Activated T-helper 9 cell treated with anti-CD3 and anti-CD28 coated beads, Interleukin-2, amount 50 U/mL, for 16 hours (primary cell): ENCODE measurements around the gene CUL4A.
"Not testable (repeated sequence)": the region's sequence is repeated elsewhere in the genome, so short reads cannot be mapped to it uniquely, and the experiment has no call there.

Source experiments
- DNase-seq: peaks from one replicate; pipeline ENCODE4 v3.0.0-alpha.2; 2020; ENCODE audit warnings: low read depth

CUL4A gene

DNA sequence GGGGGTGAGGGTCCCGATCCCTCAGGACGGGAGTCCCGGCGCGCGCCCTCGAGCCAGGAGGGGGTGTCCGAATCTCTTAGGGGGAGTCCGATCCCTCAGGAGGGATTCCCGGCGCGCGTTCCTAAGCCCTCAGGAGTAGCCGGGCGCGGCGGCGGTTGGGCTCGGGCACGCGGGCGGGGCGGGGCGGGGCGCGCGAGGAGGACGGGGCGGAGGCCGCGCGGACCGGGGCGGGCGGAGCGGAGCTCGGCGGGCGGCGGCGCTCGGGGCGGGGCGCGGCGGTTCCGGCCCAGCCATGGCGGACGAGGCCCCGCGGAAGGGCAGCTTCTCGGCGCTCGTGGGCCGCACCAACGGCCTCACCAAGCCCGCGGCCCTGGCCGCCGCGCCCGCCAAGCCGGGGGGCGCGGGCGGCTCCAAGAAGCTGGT lies at the start of gene CUL4A:
TSS of gene CUL4A (plus strand) at position 278 of the 423 bp plus-strand sequence. CDS start at position 293, 15 bp downstream.
- peak; percentile 62 for DNase-seq

DNA sequence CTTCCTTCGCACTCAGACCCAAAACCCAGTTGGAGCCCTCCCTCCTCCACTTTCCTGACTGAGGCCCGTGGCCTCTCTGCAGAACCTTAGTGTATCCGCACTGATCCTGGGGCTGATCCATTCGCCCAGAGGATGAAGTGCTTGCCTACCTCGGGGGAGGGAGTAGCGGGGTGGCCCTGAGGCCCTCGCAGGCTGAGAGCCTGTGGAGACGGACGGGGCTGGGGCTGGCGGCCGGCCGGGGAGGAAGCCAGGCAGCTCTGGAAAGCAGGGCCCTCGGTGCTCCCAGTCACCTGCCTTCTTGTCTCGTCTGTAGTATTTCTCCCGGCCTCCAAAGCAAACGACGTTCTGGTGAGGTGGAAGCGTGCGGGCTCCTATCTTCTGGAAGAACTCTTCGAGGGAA lies 49.7 kb upstream of the CUL4A start:
- DNase-seq = no peak

DNA sequence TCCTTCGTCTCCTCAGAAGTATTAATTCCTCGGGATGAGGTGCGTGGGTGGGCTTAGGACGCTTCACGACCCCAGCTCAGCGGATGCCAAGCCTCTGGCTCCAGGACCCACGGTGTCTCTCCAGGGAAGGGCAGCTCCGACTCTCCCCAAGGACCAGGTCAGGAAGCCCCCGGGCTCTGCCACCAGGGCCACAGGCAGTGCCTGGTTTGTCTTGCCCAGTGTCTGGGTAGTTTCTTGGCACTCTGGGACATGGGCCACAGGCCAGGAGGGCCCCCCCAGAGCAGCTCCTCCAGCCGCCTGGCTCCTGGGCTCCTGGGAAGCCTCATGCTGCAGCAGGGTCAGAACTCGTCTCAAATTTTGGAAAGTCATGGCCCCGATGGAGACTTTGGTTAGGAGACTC lies 48.4 kb upstream of the CUL4A start:
- no peak for DNase-seq

- no peak for DNase-seq
These were observed 48.0 kb upstream of the CUL4A start for GRCh38 chr13:113161433-113161832.

DNA sequence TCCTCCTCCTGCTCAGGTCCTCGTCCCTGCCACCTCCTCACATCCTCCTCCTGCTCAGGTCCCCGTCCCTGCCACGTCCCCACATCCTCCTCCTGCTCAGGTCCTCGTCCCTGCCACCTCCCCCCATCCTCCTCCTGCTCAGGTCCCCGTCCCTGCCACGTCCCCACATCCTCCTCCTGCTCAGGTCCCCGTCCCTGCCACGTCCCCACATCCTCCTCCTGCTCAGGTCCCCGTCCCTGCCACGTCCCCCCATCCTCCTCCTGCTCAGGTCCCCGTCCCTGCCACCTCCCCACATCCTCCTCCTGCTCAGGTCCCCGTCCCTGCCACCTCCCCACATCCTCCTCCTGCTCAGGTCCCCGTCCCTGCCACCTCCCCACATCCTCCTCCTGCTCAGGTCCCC lies 47.4 kb upstream of the CUL4A start:
- DNase-seq = not testable (repeated sequence)

GRCh38 chr13:113162783-113163685 lies 46.4 kb upstream of the CUL4A start:
- DNase-seq = no peak

DNA sequence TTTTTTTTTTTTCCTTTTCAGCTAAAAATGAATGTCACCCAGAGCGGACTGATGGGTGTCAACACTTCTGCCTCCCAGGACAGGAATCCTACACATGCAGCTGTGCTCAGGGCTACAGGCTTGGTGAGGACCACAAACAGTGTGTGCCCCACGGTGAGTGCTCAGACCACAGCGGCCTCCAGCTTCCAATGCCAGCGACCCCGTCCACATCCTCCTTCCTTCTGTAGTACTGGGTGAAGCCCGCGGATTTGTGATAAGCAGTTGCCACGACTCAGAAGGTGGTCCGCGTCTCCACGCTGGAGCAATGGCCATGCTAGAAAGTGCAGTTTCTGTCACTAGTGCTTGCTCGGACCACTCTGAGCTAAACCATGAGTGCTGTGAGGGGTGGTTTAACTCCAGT lies 44.9 kb upstream of the CUL4A start:
- DNase-seq = no peak

DNA sequence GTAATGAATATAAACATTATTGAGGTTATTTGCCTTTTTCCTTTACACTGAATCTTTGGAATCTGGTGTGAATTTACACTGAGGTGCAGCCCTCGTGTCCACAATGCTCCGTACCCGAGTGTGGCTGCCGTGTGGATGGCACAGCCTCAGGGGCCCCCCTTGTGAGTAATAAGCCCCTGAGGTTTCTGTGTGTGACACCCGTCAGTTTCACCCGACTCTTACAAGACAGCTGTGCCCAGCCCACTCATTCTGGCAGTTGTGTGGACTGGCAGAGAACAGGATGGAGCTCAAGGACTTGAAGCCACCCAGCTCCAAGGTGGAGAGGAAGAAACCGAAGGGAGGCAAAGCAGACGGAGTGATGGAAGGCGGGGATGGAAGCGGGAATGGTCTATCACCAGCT lies 43.1 kb upstream of the CUL4A start:
- DNase-seq = no peak

DNA sequence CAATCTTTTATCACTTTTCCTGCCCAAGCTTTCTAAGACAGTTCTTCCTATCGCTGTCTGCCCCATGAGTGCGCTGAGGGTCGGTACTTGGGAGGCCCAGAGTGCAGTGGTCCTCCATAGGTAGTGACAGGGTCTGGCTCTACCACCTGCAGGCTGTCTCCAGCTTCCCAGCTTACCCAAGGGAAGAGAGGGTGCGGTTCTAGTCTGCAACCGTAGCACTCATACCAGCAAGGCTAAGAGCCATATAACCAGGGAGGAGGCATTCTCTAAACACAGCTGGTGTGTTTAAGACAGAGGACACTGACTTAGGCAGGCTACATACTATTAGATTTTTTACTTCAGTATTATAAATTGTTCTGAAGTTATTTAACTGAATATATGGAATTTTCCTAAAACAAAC lies 42.7 kb upstream of the CUL4A start:
- no peak for DNase-seq

GRCh38 chr13:113167155-113167554 lies 42.3 kb upstream of the CUL4A start:
- no peak for DNase-seq

- no peak for DNase-seq
These were observed 41.8 kb upstream of the CUL4A start for GRCh38 chr13:113167575-113167974.

- no peak for DNase-seq
These were observed 41.2 kb upstream of the CUL4A start for GRCh38 chr13:113168211-113168610.

DNA sequence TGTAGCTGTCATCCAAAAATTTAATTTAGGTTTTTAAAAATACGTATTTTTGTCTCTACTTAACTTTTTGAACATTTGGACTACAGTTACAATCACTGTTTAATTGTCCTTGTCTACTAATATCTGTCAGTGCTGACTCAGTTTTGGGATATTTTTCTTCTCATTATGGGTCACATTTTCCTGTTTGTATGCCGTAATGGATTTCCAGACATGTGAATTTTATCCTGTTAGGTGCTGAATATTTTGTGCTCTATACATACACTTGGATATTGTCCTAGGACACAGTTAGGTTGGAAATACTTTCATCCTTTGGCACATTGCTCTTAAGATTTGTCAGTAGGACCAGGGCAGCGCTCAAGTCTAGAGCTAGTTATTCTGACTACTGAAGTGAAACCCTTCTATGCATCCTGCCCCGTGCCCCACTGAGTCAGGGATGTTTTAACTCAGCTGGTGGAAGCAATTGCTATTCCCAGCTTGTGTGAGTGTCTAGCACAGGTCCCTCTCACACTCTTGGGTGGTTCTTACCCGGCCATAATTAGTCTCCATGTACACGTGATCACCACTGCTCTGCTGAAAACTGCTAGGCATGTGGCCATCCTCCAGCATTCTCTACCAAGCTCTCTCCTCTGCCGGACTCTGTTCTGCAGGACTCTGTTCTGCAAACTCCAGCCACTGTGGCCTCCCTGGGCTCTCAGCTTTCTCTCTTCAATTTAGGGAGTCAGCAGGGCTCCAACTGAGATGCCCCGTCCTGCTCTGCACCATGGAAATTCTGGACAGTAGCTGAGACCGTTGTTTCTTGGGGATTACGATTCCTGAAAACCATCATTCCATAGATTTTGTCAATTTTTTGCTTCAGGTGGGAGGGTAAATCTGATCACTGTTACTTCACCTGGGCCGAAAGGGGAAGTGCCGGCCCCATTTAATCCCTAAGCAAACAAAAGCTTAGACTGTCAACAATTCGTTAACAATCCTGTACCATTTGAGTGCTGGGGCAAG lies 39.8 kb upstream of the CUL4A start:
- DNase-seq = no peak

DNA sequence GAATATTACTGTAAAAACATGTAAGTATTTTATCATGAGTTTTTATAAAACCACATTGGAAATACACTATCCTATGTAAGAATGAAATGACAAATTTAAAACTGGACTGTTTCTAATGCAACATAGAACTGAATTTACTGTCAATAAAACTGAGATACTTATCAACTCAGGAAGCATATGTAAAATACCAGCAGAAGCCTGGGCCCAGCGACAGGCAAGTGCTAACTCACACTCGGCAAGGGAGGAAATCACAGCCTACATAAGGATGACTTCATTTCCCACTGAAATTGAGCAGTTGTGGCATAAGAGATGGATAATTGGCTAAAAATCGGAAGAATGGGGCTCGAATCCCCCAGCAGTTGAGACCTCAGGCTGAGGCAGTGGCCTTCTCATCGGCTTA lies 38.9 kb upstream of the CUL4A start:
- DNase-seq = no peak

GRCh38 chr13:113171250-113172125 lies 37.9 kb upstream of the CUL4A start:
- no peak for DNase-seq

DNA sequence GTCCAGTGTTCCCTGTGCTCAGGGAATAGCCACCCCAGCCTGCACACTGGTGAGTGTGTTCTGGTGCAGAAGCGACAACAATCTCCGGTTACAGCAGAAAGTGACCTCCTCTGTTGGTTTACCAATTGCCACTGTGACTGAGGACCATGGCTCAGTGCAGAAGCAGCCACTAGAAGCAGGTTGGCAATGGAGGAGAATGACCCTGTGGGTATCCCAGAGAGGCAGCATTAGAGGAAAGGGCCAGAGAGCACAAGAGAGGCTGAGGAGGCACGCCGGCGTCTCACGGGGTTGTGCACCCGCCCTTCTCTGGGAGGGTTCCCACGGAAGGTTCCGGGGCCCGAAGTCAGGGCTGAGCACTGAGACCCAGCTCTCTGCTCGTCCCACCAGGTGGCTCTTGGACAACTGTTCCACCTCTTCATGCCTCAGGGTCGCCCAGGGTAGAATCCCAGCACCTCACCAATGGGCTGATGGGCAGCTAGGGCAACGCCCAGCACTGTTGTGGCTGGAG lies 36.9 kb upstream of the CUL4A start:
- DNase-seq = no peak

DNA sequence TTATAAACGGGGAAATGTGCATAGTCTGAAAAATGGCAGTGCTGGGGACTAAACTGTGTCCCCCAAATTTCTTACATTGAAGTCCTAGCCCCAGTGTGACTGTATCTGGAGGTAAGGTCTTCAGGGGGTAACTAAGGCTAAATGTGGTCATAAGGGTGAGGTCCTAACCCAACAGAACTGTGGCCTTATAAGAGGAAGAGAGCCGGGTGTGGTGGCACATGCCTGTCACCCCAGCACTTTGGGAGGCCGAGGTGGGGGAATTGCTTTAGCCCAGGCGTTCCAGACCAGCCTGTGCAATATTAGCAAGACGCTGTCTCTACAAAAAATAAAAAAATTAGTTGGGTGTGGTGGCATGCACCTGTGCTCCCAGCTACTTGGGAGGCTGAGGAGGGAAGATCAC lies 33.1 kb upstream of the CUL4A start:
- DNase-seq = peak; percentile 52

DNA sequence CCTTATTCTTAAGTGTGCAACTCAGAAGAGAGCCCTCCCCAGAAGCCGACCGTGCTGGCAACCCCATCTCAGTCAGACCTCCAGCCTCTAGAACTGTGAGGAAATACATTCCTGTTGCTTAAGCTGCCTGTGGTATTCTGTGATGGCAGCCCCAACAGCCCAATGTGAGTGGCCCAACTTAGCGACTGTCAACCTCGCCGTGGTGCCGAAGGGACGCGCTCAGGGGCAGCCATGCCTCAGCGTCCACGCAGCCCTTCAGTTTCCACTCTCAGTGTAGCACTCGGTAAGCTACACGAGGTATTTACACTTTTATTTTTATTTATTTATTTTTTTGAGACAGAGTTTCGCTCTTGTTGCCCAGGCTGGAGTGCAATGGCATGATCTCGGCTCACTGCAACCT lies 32.6 kb upstream of the CUL4A start:
- DNase-seq = no peak

DNA sequence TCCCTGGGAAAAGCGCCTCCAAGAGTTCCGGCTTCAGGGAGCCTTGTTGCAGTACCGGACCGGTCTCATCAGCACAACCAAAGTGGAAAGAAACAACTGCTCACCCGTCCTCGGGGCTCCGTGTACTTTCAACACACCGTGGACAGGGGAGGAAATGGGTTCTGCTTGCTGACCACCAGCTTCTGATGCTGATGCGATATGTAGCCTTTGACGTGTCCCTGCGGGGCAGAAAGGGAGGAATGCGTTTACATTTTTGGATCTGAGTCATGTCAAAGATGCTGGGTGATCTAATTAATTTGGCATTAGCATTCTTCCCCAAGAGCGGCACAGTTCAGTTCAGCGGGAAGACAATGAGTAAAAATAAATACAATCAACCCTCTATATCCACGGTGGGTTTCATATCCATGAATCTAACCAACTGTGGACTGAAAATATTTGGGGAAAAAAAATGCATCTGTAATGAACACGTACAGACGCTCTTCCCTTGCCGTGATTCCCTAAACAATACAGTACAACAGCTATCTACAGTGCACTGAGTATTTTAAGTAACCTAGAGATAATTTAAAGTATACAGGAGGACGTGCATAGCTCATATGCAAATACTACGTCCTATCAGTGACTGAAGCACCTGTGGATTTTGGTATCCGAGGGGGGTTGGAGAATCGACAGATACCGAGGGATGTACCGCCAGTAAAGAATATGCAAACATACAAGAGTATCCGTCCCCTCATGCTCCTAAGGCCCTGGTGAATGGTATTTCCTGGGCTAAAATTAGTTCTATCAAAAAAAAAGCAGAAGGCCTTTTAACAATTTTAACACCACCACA lies 31.1 kb upstream of the CUL4A start:
- DNase-seq = no peak

DNA sequence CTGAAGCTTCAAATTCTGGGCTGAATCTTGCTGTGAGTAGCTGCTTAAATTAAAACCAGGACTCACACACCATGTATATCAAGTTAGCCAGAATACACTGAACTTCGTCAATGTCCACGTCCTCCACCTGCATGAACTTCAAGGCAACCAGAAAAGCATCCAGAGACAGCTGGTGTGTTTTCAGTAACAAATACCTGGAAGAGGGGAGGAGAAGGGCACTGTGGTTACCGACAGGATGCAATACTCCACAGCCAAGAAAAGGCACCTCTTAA lies 30.6 kb upstream of the CUL4A start:
- DNase-seq = no peak
